ENCODE data around the gene SULT2B1. TPM values are rescaled to one million over a fixed set of nuclear protein-coding genes. Genes with fewer than 3 reads are reported as not detected.
A peak's percentile ranks its signal among the peaks of the same experiment; 100 is the strongest.

Gene SULT2B1
- total RNA-seq, 2 donors from 2014 or later = 1.0 TPM; not detected in 1

GRCh38 chr19:48568345-48568886 is 16.4 kb downstream of the SULT2B1 start:
- DNase-seq (peak; percentile 63 to 89 (median 84)), ATAC-seq (peak; percentile 94)
- 9 to 12% methylated on average over 6 to 19 of the region's 19 CpGs for WGBS, 2 donors
- H3K27ac ChIP-seq = peak overlapping the region in 2 of 4 donors; percentile 18 to 62
- H3K4me3 ChIP-seq = no peak overlapping the region
- intact Hi-C loops (cut with DNase I) = no loop called here
- H3K36me3 ChIP-seq (replicated peaks in 1 of 2; ENCODE audit: insufficient read depth in 1 of 2, low read depth in 2 of 2) = no peaks in the 10 kb centered on the region
- H3K9me3 ChIP-seq = no peaks in the 10 kb centered on the region
- TF ChIP-seq CTCF (IDR thresholded peaks at IDR 0.05) (no peak), POLR2A (IDR thresholded peaks at IDR 0.05) (peak in 2 of 3 donors; percentile 24 to 25)
- no peaks in the 10 kb centered on the region for H3K27me3 ChIP-seq
- H3K4me1 ChIP-seq = peaks cover 8% of the 10 kb centered on the region

- intact Hi-C loops (cut with DNase I) = no loop called here
- TF ChIP-seq CTCF (IDR thresholded peaks at IDR 0.05) (no peak), POLR2A (IDR thresholded peaks at IDR 0.05) (no peak)
Measured at GRCh38 chr19:48569814-48570213, 17.8 kb downstream of the SULT2B1 start.

GRCh38 chr19:48571378-48572162 is 19.6 kb downstream of the SULT2B1 start:
- no peaks in the 10 kb centered on the region for H3K9me3 ChIP-seq
- H3K27ac ChIP-seq = no peak overlapping the region
- H3K27me3 ChIP-seq = no peaks in the 10 kb centered on the region
- H3K4me1 ChIP-seq = peaks cover 8% of the 10 kb centered on the region
- no peaks in the 10 kb centered on the region for H3K36me3 ChIP-seq (replicated peaks in 1 of 2; ENCODE audit: insufficient read depth in 1 of 2, low read depth in 2 of 2)
- TF ChIP-seq POLR2A (IDR thresholded peaks at IDR 0.05) (no peak), CTCF (IDR thresholded peaks at IDR 0.05) (no peak)
- peak in 1 of 4 donors; percentile 42 for DNase-seq
- 61 to 68% methylated on average over 4 to 5 of the region's 5 CpGs for WGBS, 2 donors
- intact Hi-C loops (cut with DNase I) = no loop called here
- ATAC-seq = no peak
- no peak overlapping the region for H3K4me3 ChIP-seq

More at GRCh38 chr19:48569814-48570213, 17.8 kb downstream of the SULT2B1 start:
- WGBS, 2 donors = 55 to 81% methylated on average over 10 to 11 of the region's 11 CpGs
- Histone ChIP-seq H3K9me3 (no peaks in the 10 kb centered on the region), H3K4me1 (peaks cover 8% of the 10 kb centered on the region), H3K4me3 (no peak overlapping the region), H3K27ac (no peak overlapping the region), H3K27me3 (no peaks in the 10 kb centered on the region), H3K36me3 (replicated peaks in 1 of 2; ENCODE audit: insufficient read depth in 1 of 2, low read depth in 2 of 2) (no peaks in the 10 kb centered on the region)
- no peak for DNase-seq
- ATAC-seq = no peak

GRCh38 chr19:48573163-48573505 is 21.2 kb downstream of the SULT2B1 start:
- DNase-seq = no peak
- 69 to 70% methylated on average over 12 of the region's 12 CpGs for WGBS, 2 donors
- H3K36me3 ChIP-seq (replicated peaks in 1 of 2; ENCODE audit: insufficient read depth in 1 of 2, low read depth in 2 of 2) = no peaks in the 10 kb centered on the region
- no peak overlapping the region for H3K4me3 ChIP-seq
- no peaks in the 10 kb centered on the region for H3K27me3 ChIP-seq
- no peaks in the 10 kb centered on the region for H3K9me3 ChIP-seq
- TF ChIP-seq CTCF (IDR thresholded peaks at IDR 0.05) (no peak), POLR2A (IDR thresholded peaks at IDR 0.05) (no peak)
- ATAC-seq = no peak
- intact Hi-C loops (cut with DNase I) = no loop called here
- H3K27ac ChIP-seq = no peak overlapping the region
- peaks cover 7% of the 10 kb centered on the region for H3K4me1 ChIP-seq

Measured in body of pancreas (tissue), 4 donors.